Kidney capillary endothelial cell (primary cell): ENCODE data around the gene TSHZ1.

Experiments used
- DNase-seq: peaks from one replicate; pipeline ENCODE4 v3.0.0-alpha.2; 2018; ENCODE audit warnings: low spot score

Gene TSHZ1

DNA sequence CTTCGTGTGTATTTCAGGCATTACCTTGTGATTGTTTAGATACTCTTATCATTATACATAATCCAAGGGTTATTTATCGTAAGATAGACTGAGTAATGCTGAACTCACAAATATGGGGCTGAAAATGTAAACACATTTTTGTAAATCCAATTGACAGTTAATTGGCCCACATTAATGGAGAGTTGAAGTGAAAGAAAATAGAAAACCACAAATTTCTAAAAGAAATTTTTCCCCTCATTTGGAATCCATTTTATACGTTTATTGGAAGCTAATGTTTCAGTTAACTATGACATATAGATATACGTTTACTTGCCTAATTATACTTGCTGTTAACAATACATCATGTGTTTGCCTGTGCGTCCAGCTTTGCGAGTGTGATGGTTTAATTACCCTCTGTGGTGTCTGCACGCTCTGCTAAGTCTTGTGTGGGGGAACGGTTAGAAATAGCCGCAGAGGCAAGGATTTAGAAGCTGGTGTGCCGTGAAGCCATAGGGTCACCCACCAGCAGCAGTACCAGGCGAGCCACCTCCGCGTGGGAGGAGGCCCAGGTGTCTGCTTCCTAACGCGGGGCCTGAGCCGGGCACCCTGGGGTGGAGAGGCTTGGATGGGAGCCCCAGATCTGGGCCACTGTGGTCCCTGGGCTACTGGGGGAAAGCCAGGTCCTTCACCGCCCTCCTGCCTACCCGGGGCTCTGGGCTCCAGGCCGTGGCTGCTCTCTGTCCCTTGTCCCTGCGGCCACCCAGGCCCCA, 38.0 kb downstream of the TSHZ1 start:
- no peak for DNase-seq

DNA sequence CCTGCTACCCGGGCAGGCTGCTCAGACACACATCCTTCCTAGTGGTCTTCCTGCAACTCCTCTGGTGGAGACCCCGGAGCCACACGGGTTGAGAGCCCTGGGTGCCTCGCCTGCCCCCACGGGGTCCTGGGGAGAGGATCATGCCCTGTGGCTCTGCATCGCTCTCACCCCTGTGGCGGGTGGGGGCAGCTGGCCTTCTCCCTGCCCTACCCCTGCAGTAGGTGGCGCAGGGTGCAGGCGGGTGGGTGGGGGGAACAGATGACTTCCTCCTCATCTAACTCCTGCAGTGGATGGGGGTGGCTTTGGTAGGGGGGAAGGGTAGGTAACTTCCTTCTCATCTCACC, 38.5 kb downstream of the TSHZ1 start:
- no peak for DNase-seq

- DNase-seq: no peak
Observed at GRCh38 chr18:75249672-75250470, 39.3 kb downstream of the TSHZ1 start.

DNA sequence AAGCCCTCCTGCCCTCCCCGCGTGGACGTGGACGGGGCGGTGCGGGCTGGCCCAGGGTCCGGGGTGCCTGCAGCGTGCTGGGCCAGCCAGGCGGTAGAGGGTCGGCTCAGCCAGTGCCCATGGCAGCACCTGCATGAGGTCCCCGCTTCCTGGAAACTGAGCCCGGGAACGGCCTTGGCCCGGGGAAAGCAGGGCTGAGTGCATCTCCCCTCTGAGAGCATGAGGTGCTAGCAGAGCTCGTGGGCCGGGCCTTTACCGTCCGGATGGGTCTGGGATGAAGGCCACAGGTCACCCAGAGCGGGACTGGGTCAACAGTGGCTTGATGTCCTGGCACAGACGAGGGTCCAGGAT, 39.8 kb downstream of the TSHZ1 start:
- DNase-seq: no peak

DNA sequence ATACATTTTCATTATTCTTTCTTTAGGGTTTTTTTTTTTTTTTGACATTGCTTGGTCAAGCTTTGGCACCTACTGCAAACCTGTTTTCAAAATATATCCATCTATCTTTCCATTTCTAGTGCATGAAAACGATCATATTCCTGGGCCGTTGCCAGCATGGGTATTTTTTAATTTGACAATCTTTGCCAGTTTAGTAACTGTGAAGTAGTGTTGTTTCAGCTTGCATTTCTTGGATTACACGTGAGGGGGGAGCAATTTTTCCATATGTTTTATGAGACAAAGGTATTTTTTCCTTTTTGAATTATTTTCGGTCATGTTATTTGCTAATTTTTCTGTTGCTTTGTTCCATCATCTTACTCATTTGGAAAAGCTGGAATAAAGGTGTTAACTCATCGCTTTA, 40.9 kb downstream of the TSHZ1 start:
- no peak for DNase-seq

DNA sequence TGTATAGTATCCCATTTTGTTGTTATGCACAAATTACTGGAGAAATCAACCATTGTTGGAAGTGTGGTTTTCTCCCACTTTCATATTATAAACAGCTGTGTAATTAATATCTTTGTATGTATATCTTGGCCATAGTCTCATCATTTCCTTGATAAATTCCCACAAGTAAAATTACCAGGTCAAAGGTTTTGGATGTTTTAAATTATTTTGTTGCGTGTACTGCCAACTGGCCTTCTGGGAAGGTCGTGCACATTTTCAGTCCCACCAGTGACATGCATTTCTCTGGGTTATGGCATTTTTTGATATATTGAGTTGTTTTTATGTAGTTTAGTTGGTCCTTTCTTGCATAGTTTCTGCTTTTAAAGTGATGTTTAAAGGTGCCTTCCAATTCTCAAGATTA, 41.5 kb downstream of the TSHZ1 start:
- DNase-seq: no peak

- no peak for DNase-seq
Observed at GRCh38 chr18:75253043-75253442, 42.4 kb downstream of the TSHZ1 start.

DNA sequence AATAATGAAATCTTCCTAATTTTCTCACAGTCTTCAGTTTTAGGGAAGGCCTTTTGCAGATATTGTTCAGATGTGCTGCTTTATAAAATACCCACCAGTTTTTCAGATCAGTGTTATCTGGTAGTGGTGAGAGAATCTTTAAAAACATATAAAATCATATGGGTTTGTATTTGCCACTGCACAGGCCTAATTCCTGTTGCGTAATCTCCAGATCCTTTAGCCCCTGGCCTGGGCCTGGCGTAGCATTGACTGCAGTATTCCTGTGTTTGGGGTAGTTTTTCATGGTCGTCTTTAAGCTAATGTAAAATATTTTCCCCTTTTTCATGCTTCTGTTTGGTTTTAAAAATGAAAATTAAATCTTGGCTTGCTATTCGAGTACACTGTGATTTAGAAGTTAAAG, 43.2 kb downstream of the TSHZ1 start:
- no peak for DNase-seq

DNA sequence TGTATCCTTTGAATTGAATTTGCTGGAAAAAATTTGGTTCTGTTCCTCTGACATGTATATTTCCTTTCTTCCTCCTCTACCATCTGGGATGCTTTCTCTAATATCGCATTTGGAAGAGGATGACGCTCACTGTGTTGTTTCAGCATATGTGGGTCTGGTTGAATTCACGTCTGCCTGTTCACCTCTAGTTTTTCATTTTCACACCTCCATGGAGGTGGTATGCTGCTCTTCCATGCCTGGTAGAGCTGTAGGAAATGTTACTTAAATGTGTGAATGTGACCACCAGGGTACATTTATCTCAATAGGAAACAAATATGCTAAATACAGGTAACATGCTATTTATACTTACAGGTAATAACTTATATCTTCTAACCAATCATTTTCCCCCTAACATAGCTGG, 44.5 kb downstream of the TSHZ1 start:
- no peak for DNase-seq

DNA sequence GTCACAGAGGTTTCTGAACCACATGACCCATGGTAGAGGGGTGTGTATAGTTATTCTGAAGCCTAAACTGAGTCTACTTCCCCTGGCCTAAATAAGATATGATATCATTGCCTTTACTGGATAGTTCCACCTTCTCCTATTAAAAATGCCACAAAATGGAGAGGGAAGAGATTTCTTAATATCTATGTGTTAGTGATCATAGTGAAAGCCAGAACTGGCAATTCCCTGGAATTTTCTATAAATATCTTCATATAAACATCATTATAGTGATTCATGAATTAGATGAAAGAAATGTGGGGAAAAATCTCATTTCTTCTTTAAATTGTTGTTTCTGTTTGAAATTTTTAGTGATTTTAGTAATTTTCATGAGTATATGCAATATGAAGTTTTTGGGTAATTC, 45.8 kb downstream of the TSHZ1 start:
- no peak for DNase-seq

GRCh38 chr18:75257605-75258004, 47.0 kb downstream of the TSHZ1 start:
- no peak for DNase-seq

DNA sequence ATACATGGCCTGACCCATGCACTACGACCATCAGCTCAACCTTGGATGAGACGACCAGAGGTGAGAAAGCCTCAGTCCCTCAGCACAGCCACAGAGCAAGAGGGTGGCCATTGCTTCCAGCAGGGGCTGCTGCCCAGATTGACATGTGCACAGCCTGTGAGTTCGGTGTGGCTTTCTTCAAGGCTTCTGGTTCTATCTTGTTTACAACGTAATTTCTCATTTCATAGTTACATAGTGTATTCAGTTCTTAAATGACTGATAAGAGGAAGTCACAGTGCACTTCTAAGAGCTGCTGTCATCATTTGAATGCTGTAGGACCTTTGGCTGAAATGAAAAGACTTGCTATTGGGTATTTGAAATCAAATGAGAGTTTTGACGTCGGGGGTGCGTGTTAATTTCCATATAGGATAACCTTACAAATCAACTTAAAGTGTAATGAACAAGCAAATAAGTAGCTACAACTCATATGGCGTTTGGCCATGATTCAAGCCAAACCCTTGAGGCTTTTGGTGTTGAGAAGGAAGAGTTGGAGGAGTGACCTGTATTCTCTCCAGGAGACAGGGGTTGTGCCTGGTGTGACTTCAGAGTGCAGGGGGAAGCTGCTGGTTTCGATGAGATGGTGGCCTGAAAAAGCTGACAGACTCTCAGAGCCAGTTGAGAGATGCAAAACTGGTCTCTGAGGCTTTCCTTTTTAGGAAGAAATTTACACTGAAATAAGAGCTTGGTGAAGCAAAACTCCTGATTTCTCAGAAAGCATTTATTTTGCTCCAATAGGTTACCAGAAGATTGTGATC, 51.0 kb downstream of the TSHZ1 start:
- DNase-seq: no peak

GRCh38 chr18:75262511-75262910, 51.9 kb downstream of the TSHZ1 start:
- DNase-seq: no peak

DNA sequence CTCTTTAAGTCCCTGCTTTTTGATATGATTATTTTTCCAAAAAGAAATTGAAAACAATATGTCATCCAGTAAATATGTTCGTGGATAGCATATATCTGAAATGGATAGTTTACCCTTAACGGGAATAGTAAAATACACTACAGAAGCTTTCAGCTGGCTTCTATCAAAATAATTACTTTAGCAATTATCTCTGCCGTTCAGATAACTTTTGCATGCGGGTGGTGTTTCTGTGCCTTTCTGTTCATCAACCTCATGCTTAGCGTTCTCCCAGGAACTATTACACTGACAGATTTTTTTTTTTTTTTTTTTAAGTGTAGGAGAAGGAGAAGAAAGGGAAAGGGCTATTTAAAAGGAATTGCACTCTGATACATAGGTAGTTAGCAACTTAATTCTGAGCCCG, 53.6 kb downstream of the TSHZ1 start:
- DNase-seq: no peak

GRCh38 chr18:75264926-75265597, 54.5 kb downstream of the TSHZ1 start:
- DNase-seq: no peak

DNA sequence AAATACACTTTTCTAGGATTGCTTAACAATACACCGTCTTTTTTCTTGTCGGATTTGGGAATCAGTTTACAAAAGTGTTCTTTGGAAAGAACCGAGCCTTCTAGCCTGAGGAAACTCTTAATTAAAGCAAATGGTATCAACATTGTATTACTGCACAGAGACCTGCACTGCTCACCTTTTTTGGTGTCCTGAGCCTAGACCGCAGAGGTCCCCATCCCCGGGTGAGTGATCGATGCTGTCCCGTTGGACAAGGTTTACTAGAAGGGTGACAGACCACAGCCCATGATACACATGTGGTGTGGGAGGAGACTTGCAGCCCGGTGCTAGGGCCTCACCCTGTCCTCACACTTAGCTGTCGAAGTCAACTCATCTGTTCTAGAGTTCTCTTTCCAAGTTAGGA, 55.3 kb downstream of the TSHZ1 start:
- no peak for DNase-seq

- DNase-seq: peak; percentile 88
Observed at GRCh38 chr18:75267643-75268363, 57.2 kb downstream of the TSHZ1 start.

- DNase-seq: no peak
Observed at GRCh38 chr18:75268364-75268646, 57.7 kb downstream of the TSHZ1 start.

GRCh38 chr18:75269124-75269680, 58.6 kb downstream of the TSHZ1 start:
- DNase-seq: no peak

DNA sequence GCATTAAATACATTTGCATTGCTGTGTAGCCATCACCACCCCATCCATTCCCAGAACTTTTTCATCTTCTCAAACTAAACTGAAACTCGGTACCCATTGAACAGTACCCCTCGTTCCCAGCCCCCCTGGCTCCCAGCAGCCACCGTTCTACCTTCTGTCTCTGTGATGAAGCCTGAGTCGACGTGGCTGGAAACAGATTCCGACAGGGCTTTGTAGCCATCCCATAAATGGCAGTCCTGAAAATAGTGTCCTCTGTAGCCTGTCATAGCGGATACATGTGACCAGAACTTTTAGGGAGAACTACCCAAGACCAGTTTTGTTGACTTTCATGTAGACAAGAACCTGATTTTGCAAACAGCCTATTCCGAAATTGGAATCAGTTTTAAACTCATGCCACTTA, 59.1 kb downstream of the TSHZ1 start:
- DNase-seq: no peak

- DNase-seq: no peak
Observed at GRCh38 chr18:75271952-75272351, 61.4 kb downstream of the TSHZ1 start.

- DNase-seq: no peak
Observed at GRCh38 chr18:75273817-75274216, 63.2 kb downstream of the TSHZ1 start.
